Lung microvascular endothelial cell (primary cell): ENCODE data around the gene CABP2. TPM values are rescaled to one million over a fixed set of nuclear protein-coding genes. Genes with fewer than 3 reads are reported as not detected.
"Not testable (repeated sequence)": the region's sequence is repeated elsewhere in the genome, so short reads cannot be mapped to it uniquely, and the experiment has no call there.

Source experiments
- DNase-seq, 2 donors: peaks; one replicate each; pipeline versions ENCODE4 v3.0.0 to v3.0.0-alpha.2; 2010; ENCODE audit warnings: low read depth in 2 of 2
- total RNA-seq: library from RNA; depleted of rRNA; stranded (reverse); fragments of >200 nt; gene quantifications from 2 replicates; pipeline ENCODE4 v1.2.1, GENCODE V29; 2014

The CABP2 gene
- total RNA-seq, 1 donor from 2014 or later, result not detected

DNA sequence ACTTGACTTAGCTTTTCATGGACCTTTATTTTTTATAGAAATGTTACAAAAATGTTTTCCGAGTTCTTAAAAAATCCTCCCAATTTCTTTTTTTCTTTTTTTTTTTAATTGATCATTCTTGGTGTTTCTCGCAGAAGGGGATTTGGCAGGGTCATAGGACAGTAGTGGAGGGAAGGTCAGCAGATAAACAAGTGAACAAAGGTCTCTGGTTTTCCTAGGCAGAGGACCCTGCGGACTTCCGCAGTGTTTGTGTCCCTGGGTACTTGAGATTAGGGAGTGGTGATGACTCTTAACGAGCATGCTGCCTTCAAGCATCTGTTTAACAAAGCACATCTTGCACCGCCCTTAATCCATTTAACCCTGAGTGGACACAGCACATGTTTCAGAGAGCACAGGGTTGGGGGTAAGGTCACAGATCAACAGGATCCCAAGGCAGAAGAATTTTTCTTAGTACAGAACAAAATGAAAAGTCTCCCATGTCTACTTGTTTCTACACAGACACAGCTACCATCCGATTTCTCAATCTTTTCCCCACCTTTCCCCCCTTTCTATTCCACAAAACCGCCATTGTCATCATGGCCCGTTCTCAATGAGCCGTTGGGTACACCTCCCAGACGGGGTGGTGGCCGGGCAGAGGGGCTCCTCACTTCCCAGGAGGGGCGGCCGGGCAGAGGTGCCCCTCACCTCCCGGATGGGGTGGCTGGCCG, 45.7 kb downstream of the CABP2 start:
- DNase-seq, result not testable (repeated sequence)

DNA sequence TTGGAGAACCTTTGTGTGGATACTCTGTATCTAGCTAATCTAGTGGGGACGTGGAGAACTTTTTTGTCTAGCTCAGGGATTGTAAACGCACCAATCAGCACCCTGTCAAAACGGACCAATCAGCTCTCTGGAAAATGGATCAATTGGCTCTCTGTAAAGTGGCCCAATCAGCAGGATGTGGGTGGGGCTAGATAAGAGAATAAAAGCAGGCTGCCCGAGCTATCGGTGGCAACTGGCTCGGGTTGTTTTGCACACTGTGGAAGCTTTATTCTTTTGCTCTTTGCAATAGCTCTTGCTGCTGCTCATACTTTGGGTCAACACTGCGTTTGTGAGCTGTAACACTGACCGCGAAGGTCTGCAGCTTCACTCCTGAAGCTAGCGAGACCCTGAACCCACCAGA, 46.6 kb downstream of the CABP2 start:
- not testable (repeated sequence) for DNase-seq

DNA sequence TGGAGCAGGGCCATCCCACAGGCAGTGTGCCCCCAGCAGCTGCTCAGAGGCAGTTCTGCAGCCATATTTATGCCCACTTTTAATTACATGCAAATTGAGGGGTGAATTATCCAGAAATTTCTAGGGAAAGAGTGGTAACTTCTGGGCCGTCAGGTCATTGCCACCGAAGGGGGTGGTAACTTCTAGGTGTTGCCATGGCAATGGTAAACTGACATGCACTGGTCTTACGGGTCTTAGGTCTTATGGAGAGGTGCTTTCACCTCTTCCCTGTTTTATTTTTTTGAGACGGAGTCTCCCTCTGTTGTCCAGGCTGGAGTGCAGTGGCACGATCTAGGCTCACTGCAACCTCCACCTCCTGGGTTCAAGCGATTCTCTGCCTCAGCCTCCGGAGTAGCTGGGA, 50.4 kb downstream of the CABP2 start:
- DNase-seq, result no peak

DNA sequence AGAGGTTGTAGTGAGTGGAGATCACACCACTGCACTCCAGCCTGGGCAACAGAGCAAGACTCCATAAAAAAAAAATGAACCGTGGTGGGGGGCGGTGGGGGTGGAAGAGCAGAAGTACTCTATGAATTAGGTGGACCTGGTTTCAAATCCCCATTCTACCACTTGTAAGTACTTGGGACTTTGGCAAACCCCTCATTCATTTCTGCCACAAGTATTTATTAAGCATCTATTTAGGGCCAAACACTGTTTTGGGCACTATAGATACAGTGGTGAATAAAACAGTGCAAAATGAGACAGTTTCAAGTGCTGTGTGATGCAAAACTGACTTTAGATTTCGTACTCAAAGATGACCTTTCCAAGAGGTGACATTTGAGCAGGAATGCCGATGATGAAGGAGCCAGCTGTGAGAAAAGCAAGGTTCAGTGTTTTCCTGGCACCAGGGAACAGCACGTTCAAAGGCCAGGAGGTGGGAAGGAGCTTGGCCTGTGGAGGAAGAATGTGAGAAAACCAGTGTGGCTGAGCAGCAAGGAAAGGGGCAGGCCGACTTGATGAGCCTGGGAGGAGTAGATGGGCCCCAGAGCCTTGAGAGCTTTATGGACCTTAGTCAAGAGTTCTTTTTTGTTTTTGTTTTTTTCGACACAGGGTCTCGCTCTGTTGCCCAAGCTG, 52.8 kb downstream of the CABP2 start:
- DNase-seq, result no peak

DNA sequence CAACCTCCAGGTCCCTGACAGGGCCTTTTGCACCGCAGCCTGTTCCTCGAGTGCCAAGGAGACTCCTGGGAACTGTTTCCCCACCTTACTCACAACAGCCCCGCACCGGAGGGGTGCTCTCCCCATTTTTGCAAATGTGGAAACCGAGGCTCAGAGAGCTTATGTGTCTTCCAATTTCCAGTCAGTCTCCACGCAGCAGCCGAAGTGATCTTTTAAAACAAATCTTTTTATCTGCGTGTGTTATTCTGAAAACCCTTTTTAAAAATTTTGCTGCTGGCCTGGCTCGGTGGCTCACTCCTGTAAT, 53.8 kb downstream of the CABP2 start:
- DNase-seq, result no peak

Other genes with a start within 250 kb of the CABP2 start
- gene ANKRD13D, start 234.1 kb downstream of the CABP2 start, total RNA-seq, result 17.2 and 30.2 TPM in 2 replicates
- 7.2 and 7.3 TPM in 2 replicates for gene SSH3, start 219.9 kb downstream of the CABP2 start, total RNA-seq
- gene POLD4, start 169.9 kb downstream of the CABP2 start, total RNA-seq, result 27.7 and 33.5 TPM in 2 replicates
- 1.2 and 1.5 TPM in 2 replicates for gene CLCF1, start 149.8 kb downstream of the CABP2 start, total RNA-seq
- 3.0 and 3.5 TPM in 2 replicates for gene RAD9A, start 131.5 kb downstream of the CABP2 start, total RNA-seq
- 217 TPM in 2 replicates for gene PPP1CA, start 121.6 kb downstream of the CABP2 start, total RNA-seq
- gene TBC1D10C, start 119.4 kb downstream of the CABP2 start, total RNA-seq, result under 0.01 TPM in 1 of 2 replicates, not detected in the other
- gene CARNS1, start 107.8 kb downstream of the CABP2 start, total RNA-seq, result under 0.01 TPM in 2 replicates
- gene RPS6KB2, start 95.0 kb downstream of the CABP2 start, total RNA-seq, result 21.8 and 23.0 TPM in 2 replicates
- 0.20 TPM in 1 of 2 replicates, not detected in the other for gene PTPRCAP, start 85.8 kb downstream of the CABP2 start, total RNA-seq
- 91.9 and 111 TPM in 2 replicates for gene CORO1B, start 80.0 kb downstream of the CABP2 start, total RNA-seq
- not detected in 2 replicates for gene GPR152, start 70.7 kb downstream of the CABP2 start, total RNA-seq
- 0.60 and 1.3 TPM in 2 replicates for gene CABP4, start 68.1 kb downstream of the CABP2 start, total RNA-seq
- gene TMEM134, start 54.2 kb downstream of the CABP2 start, total RNA-seq, result 14.2 and 16.1 TPM in 2 replicates
- gene AIP, start 40.4 kb downstream of the CABP2 start, total RNA-seq, result 67.1 and 112 TPM in 2 replicates
- gene PITPNM1, start 18.1 kb downstream of the CABP2 start, total RNA-seq, result 3.6 and 5.2 TPM in 2 replicates
- gene CDK2AP2, start 15.3 kb downstream of the CABP2 start, total RNA-seq, result 13.1 and 19.2 TPM in 2 replicates
- gene GSTP1, start 60.4 kb upstream of the CABP2 start, total RNA-seq, result 638 and 947 TPM in 2 replicates
- gene NDUFV1, start 83.5 kb upstream of the CABP2 start, total RNA-seq, result 143 and 149 TPM in 2 replicates
- gene NUDT8, start 106.5 kb upstream of the CABP2 start, total RNA-seq, result 7.1 and 7.6 TPM in 2 replicates
- gene TBX10, start 116.3 kb upstream of the CABP2 start, total RNA-seq, result not detected in 2 replicates
- gene ACY3, start 127.3 kb upstream of the CABP2 start, total RNA-seq, result not detected in 2 replicates
- gene ALDH3B2, start 151.2 kb upstream of the CABP2 start, total RNA-seq, result not detected in 2 replicates